H1 (cell line): ENCODE data around the gene MIOX.
A peak's percentile ranks its signal among the peaks of the same experiment; 100 is the strongest.

Experiments used
- CHD2 ChIP-seq: IDR thresholded peaks from 2 replicates; pipeline ENCODE4 v1.6.1; 2012; ENCODE audit warnings: low read length, improper control_type of control experiment
- EP300 ChIP-seq, 2 experiments: IDR thresholded peaks; 1 replicate in 1 of 2; 2 replicates in 1 of 2; pipeline ENCODE4 v1.6.1; 2011 to 2012; ENCODE audit warnings: low read depth in 2 of 2, low read length in 2 of 2, mild to moderate bottlenecking in 2 of 2, borderline replicate concordance in 1 of 2, inconsistent platforms in 1 of 2, moderate library complexity in 1 of 2
- EZH2 ChIP-seq: fragments of 200-600 bp; sonication (generic); IDR thresholded peaks from 2 replicates; pipeline ENCODE4 v1.7.1; 2012; ENCODE audit warnings: low read depth, mild to moderate bottlenecking, moderate library complexity, low read length, inconsistent platforms; ENCODE audit not compliant: severe bottlenecking
- PHF8 ChIP-seq: fragments of 200-600 bp; sonication (generic); conservative IDR thresholded peaks from 2 replicates; pipeline ENCODE4 v1.7.1; 2012; ENCODE audit warnings: low read depth, mild to moderate bottlenecking, inconsistent platforms, low read length, moderate library complexity
- POLR2AphosphoS5 ChIP-seq: IDR thresholded peaks from 2 replicates; pipeline ENCODE4 v1.6.1; 2011; ENCODE audit warnings: low read depth, low read length
- RAD21 ChIP-seq, 2 experiments: IDR thresholded peaks in 1 of 2; conservative IDR thresholded peaks in 1 of 2; 2 replicates each; pipeline ENCODE4 v1.6.1; 2011; ENCODE audit warnings: low read depth in 2 of 2, low read length in 2 of 2, improper control_type of control experiment in 1 of 2, inconsistent platforms in 1 of 2, mild to moderate bottlenecking in 1 of 2, moderate library complexity in 1 of 2
- SP2 ChIP-seq: IDR thresholded peaks from 2 replicates; pipeline ENCODE4 v1.6.1; 2012; ENCODE audit warnings: mild to moderate bottlenecking, low read length, inconsistent platforms
- SP4 ChIP-seq: IDR thresholded peaks from 2 replicates; pipeline ENCODE4 v1.6.1; 2012; ENCODE audit warnings: low read length, inconsistent platforms
- SRF ChIP-seq: IDR thresholded peaks from 2 replicates; pipeline ENCODE4 v1.6.1; 2011; ENCODE audit warnings: mild to moderate bottlenecking, low read depth, low read length, moderate library complexity
- TAF1 ChIP-seq: IDR thresholded peaks from 2 replicates; pipeline ENCODE4 v1.6.1; 2011; ENCODE audit warnings: mild to moderate bottlenecking, low read depth, low read length
- ZNF274 ChIP-seq: IDR thresholded peaks from 2 replicates; pipeline ENCODE4 v1.7.0; 2012; ENCODE audit warnings: low read length, borderline replicate concordance; ENCODE audit errors: extremely low read depth
- TF ChIP-seq, protein P1 (sequence below), 3 experiments: IDR thresholded peaks; 1 replicate in 2 of 3; 2 replicates in 1 of 3; pipeline versions ENCODE4 v1.5.1 to v1.6.1; 2011; ENCODE audit warnings: low read length in 3 of 3, mild to moderate bottlenecking in 3 of 3, inconsistent platforms in 2 of 3, low read depth in 1 of 3, moderate library complexity in 1 of 3; ENCODE audit not compliant: insufficient read depth in 1 of 3; ENCODE audit errors: control extremely low read depth in 1 of 3

DNA sequence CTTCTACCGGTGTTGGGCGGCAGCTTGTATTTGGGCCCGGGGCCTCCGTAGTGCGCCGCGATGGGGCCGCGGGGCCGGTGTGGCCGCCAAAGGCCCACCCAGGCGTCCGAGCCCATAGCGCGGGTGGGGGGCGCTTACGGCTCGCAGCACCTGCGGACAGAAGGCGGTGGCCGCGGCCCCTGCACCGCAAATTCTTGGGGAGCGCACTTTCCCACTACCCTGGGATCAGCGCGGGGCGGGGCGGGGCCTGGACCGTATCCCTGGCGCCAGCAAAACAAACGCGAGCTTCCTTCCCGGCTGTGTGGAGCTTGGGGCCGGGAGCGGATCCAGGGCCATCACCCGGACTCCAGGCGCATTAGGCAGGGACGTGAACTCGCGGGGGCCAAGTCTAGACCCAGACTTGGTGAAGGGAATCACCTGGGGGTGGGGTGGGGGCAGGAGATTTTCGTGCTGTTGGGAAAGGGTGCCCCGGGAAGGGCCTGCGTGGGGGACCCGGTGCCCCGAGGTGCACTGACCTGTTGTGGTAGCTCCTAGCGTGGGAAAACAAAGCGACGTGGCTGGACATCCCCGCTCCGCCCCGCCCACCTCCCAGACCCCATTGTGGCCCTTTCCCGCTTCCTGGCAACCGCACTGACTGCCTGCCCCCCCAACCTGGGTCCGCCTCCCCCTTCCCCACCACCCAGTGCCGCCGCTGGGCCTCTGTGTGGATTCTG is 45.5 kb downstream of the MIOX start:
- TF ChIP-seq EZH2 (peak; percentile 65), SRF (no peak), ZNF274 (no peak), TAF1 (no peak), SP2 (no peak), CHD2 (no peak), PHF8 (no peak), EP300 (IDR thresholded peaks at IDR 0.05; ENCODE audit: borderline replicate concordance in 1 of 2, low read depth in 2 of 2, low read length in 2 of 2) (no peak), SP4 (no peak), POLR2AphosphoS5 (no peak), RAD21 (IDR thresholded peaks at IDR 0.05 in 1 of 2, conservative IDR thresholded peaks at IDR 0.05 in 1 of 2; ENCODE audit: low read depth in 2 of 2, low read length in 2 of 2) (no peak)
- TF ChIP-seq, protein P1, sequence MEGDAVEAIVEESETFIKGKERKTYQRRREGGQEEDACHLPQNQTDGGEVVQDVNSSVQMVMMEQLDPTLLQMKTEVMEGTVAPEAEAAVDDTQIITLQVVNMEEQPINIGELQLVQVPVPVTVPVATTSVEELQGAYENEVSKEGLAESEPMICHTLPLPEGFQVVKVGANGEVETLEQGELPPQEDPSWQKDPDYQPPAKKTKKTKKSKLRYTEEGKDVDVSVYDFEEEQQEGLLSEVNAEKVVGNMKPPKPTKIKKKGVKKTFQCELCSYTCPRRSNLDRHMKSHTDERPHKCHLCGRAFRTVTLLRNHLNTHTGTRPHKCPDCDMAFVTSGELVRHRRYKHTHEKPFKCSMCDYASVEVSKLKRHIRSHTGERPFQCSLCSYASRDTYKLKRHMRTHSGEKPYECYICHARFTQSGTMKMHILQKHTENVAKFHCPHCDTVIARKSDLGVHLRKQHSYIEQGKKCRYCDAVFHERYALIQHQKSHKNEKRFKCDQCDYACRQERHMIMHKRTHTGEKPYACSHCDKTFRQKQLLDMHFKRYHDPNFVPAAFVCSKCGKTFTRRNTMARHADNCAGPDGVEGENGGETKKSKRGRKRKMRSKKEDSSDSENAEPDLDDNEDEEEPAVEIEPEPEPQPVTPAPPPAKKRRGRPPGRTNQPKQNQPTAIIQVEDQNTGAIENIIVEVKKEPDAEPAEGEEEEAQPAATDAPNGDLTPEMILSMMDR (IDR thresholded peaks at IDR 0.05; ENCODE audit: control extremely low read depth in 1 of 3, insufficient read depth in 1 of 3, low read depth in 1 of 3, low read length in 3 of 3), result no peak
